Adrenal gland (tissue), 12 donors: ENCODE data around the gene PPP3CA. TPM values are rescaled to one million over a fixed set of nuclear protein-coding genes. Genes with fewer than 3 reads are reported as not detected.

ENCODE experiments used
- DNase-seq, 7 donors: peaks; one replicate each; pipeline ENCODE4 v3.0.0-alpha.2; 2019 to 2020
- H3K27ac ChIP-seq, 5 donors: fragments of 200-600 bp; sonication (generic) in 4 of 5; 1 replicate in 3 of 5; 2 replicates in 2 of 5; pipeline versions ENCODE4 v1.5.1 to v1.8.0; 2016 to 2020; ENCODE audit warnings: mild to moderate bottlenecking in 1 of 5
- H3K27me3 ChIP-seq: fragments of 200-600 bp; 2 replicates; pipeline ENCODE4 v1.8.0; 2021
- H3K36me3 ChIP-seq, 2 donors: fragments of 200-600 bp; replicated peaks in 1 of 2; 1 replicate in 1 of 2; 2 replicates in 1 of 2; pipeline versions ENCODE4 v1.5.1 to v1.8.0; 2018 to 2022
- H3K4me1 ChIP-seq, 2 donors: fragments of 200-600 bp; replicated peaks in 1 of 2; 1 replicate in 1 of 2; 2 replicates in 1 of 2; pipeline versions ENCODE4 v1.5.1 to v1.8.0; 2018 to 2021
- H3K4me3 ChIP-seq, 4 donors: fragments of 200-600 bp; sonication (generic) in 3 of 4; one replicate each; pipeline ENCODE4 v1.5.1; 2016 to 2018
- H3K9me3 ChIP-seq, 3 donors: fragments of 200-600 bp; sonication (generic) in 1 of 3; replicated peaks in 1 of 3; 1 replicate in 2 of 3; 2 replicates in 1 of 3; pipeline versions ENCODE4 v1.5.1 to v1.8.0; 2016 to 2021
- POLR2A ChIP-seq, 2 donors: fragments of 450-650 bp; IDR thresholded peaks; one replicate each; pipeline ENCODE4 v1.6.1; 2017; ENCODE audit warnings: antibody characterized with exemption in 2 of 2, mild to moderate bottlenecking in 2 of 2, moderate library complexity in 1 of 2
- WGBS, 4 donors: extraction: QIAGEN DNeasy Blood & Tissue Kit in 2 of 4; methylation state at CpG; one replicate each; pipeline versions ENCODE4 v1.1.5 to v1.1.7; 2013 to 2017; 5-methylcytosine and 5-hydroxymethylcytosine counted together
- intact Hi-C, 2 donors: fragments of 100-400 bp; cut with DNase I; formaldehyde crosslinking; loops; one replicate each; pipeline versions ENCODE4 v1.14.1 to v1.15.0; 2022 to 2023
- polyA plus RNA-seq, 3 donors: library from polyadenylated mRNA; stranded (reverse); fragments of 200-250 nt in 2 of 3; fragments of 350-450 nt in 1 of 3; fragmentation: Illumina TruSeq in 1 of 3; extraction: RNeasy Lipid Tissue Mini Kit (QIAGEN cat#74804) in 1 of 3; gene quantifications; one replicate each; pipeline ENCODE4 v1.2.3, GENCODE V29; 2013 to 2014
- total RNA-seq, 9 donors: library from RNA; depleted of rRNA in 4 of 9; stranded (reverse); fragments of >200 nt in 4 of 9; fragments of 120-200 nt in 1 of 9; fragmentation: NEBNext Ultra II Directional in 1 of 9; extraction: Animal tissue kit (Norgen Biotek cat#: 25700) in 1 of 9; gene quantifications; one replicate each; pipeline versions ENCODE4 v1.1.0 to v1.2.4, GENCODE V29; 2013 to 2023
- TF ChIP-seq, protein P1 (sequence below), 6 experiments: fragments of 450-650 bp in 4 of 6; fragments of 200-600 bp in 2 of 6; sonication (generic) in 1 of 6; IDR thresholded peaks; 1 replicate in 5 of 6; 2 replicates in 1 of 6; pipeline versions ENCODE4 v1.5.1 to v1.8.0; 2016 to 2021; ENCODE audit warnings: antibody characterized with exemption in 6 of 6, mild to moderate bottlenecking in 2 of 6, moderate library complexity in 1 of 6
- donor health status: healthy with polysubstance abuse.
- donor health status: Bipolar disorder and iron deficiency.
- donor health status: DM: yes; HTN: yes; CAD: no.
- donor health status: DM: no; HTN: no; CAD: no.
- donor health status: DM: no; HTN: no; CAD: no.
- donor health status: DM: yes; HTN: yes; CAD: no.

The PPP3CA gene
- total and polyA plus RNA-seq, 12 donors = 13.8 to 138 (median 43.8) TPM

DNA sequence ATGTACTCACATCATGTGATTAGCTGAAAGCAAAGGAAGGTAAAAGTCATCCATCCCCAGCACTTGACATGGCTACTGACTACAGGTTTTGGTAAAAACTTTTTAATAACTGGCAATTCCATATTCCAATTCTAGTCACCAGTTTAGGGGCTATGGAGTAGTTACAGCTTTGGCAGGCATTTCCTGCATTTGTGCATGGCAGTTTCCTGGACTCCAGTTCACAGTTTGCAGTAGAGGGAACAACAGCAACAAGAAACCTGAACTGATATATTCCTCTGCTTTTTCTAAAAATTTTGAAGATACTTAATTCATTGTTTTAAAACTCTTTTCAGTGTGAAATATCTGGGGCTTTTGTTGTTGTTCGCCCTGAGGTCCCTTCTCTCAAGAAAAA is 184.3 kb downstream of the PPP3CA start:
- 96 to 100% (median 100%) methylated on average over 1 of the region's 1 CpG for WGBS, 4 donors
- intact Hi-C loops = no loop called here

DNA sequence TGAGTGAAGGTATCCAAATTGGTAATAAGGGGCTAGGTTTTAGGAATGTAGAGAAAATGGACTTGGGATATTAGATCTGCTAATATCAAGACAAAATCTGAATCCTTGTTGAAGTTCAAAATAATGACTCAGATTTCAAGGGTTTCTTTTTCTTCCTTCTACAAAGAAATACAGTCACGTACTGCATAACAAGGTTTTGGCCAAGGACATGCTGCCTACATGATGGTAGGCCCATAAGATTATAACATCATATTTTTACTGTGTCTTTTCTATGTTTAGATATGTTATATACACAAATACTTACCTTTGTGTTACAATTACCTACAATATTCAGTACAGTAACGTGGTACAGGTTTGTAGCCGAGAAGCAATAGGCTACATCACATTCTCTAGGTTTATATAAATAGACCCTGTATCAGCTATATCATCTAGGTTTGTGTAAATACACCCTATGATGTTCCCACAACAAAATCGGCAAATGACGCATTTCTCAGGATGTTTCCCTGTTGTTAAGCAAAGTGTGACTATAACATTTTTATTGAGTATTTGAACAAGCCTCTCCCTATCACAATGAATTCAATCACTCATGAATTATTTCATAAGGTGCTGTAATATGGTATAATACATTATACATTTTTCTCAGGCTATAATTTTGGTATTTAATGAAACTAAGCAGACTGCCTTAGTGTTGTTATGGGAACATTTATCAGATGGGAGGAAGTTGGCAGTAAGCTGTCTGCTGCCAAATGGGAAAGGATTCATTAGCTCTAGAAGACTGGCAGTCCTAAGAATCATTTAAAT is 186.3 kb downstream of the PPP3CA start:
- DNase-seq = no peak
- Histone ChIP-seq H3K9me3 (no peaks in the 10 kb centered on the region), H3K4me3 (no peak overlapping the region), H3K36me3 (no peaks in the 10 kb centered on the region), H3K4me1 (peaks cover 0 to 26% of the 10 kb centered on the region in 2 donors), H3K27me3 (no peaks in the 10 kb centered on the region), H3K27ac (no peak overlapping the region)
- intact Hi-C loops = no loop called here
- no peak for TF ChIP-seq POLR2A (IDR thresholded peaks at IDR 0.05)
- TF ChIP-seq, protein P1, sequence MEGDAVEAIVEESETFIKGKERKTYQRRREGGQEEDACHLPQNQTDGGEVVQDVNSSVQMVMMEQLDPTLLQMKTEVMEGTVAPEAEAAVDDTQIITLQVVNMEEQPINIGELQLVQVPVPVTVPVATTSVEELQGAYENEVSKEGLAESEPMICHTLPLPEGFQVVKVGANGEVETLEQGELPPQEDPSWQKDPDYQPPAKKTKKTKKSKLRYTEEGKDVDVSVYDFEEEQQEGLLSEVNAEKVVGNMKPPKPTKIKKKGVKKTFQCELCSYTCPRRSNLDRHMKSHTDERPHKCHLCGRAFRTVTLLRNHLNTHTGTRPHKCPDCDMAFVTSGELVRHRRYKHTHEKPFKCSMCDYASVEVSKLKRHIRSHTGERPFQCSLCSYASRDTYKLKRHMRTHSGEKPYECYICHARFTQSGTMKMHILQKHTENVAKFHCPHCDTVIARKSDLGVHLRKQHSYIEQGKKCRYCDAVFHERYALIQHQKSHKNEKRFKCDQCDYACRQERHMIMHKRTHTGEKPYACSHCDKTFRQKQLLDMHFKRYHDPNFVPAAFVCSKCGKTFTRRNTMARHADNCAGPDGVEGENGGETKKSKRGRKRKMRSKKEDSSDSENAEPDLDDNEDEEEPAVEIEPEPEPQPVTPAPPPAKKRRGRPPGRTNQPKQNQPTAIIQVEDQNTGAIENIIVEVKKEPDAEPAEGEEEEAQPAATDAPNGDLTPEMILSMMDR (IDR thresholded peaks at IDR 0.05) = no peak
- WGBS, 4 donors = 76 to 86% (median 80%) methylated on average over 5 of the region's 5 CpGs

More for the DNA sequence above, 184.3 kb downstream of the PPP3CA start:
- no peak for DNase-seq
- Histone ChIP-seq H3K4me1 (peaks cover 0 to 13% of the 10 kb centered on the region in 2 donors), H3K36me3 (no peaks in the 10 kb centered on the region), H3K27me3 (no peaks in the 10 kb centered on the region), H3K4me3 (no peak overlapping the region), H3K27ac (no peak overlapping the region), H3K9me3 (no peaks in the 10 kb centered on the region)
- no peak for TF ChIP-seq POLR2A (IDR thresholded peaks at IDR 0.05)
- TF ChIP-seq, protein P1 (IDR thresholded peaks at IDR 0.05) = no peak

DNA sequence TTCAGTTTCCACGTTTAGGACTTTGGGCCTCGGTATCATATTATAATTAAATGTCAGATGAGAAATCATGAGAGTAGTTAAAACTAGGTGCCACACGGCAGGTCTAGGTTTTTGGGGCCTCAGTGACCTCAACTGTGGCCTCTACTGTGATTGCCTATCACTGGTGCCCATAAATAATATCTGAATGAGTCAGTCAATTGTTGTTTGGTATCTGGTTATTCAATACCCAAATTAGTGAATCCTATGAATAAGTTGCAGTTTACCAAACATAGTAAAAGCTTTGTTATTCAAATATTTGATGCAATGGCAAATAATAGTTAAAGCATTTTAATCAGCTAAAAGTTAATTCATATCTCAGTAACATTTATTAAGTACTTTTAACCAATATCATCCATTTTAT is 188.8 kb downstream of the PPP3CA start:
- Histone ChIP-seq H3K27me3 (no peaks in the 10 kb centered on the region), H3K9me3 (no peaks in the 10 kb centered on the region), H3K4me1 (peaks cover 0 to 24% of the 10 kb centered on the region in 2 donors), H3K27ac (no peak overlapping the region), H3K36me3 (no peaks in the 10 kb centered on the region), H3K4me3 (no peak overlapping the region)
- no peak for DNase-seq
- 51 to 75% (median 63%) methylated on average over 3 of the region's 3 CpGs for WGBS, 4 donors
- intact Hi-C loops = no loop called here
- TF ChIP-seq, protein P1 (IDR thresholded peaks at IDR 0.05) = no peak

DNA sequence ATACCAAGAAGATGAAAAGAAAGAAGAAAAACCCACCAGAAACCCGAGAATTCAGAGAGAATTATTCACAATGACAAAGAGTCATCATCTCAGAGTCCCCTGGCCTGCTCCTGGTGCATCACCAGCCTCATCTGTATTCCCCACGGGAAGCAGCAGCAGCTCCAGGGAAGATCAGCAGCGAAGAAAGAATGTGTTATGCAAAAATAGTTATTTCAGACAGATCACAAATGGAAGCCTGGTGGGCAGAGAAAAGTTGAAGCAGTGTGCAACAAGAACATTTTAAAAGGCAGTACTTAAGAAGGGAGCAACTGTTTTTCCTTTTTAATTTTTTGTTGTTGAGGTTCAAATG is 189.2 kb downstream of the PPP3CA start:
- no peak overlapping the region for H3K27ac ChIP-seq

More for the DNA sequence above, 189.2 kb downstream of the PPP3CA start:
- H3K4me3 ChIP-seq = no peak overlapping the region
- H3K27me3 ChIP-seq = no peaks in the 10 kb centered on the region
- 52 to 74% (median 65%) methylated on average over 3 of the region's 3 CpGs for WGBS, 4 donors
- TF ChIP-seq, protein P1 (IDR thresholded peaks at IDR 0.05) = no peak
- no peak for TF ChIP-seq POLR2A (IDR thresholded peaks at IDR 0.05)
- intact Hi-C loops = no loop called here
- peaks cover 0 to 24% of the 10 kb centered on the region in 2 donors for H3K4me1 ChIP-seq
- H3K36me3 ChIP-seq = no peaks in the 10 kb centered on the region
- DNase-seq = no peak
- no peaks in the 10 kb centered on the region for H3K9me3 ChIP-seq
